ENCODE measurements around the gene SERINC3.

SERINC3 gene

GRCh38 chr20:44494681-44495080, 27.2 kb downstream of the SERINC3 start:
- peaks cover 61% of the 10 kb centered on the region for H3K36me3 ChIP-seq (ENCODE audit: insufficient read depth, insufficient read length, low read length)
- no peak overlapping the region for H3K9ac ChIP-seq (ENCODE audit: insufficient read length, low read depth)
- H3K27me3 ChIP-seq (ENCODE audit: insufficient read depth, insufficient read length): no peaks in the 10 kb centered on the region
- H3K4me3 ChIP-seq (ENCODE audit: insufficient read length, low read depth): no peak overlapping the region
- TF ChIP-seq YY1 (IDR thresholded peaks at IDR 0.05; ENCODE audit: insufficient read depth, insufficient read length) (no peak), SUZ12 (IDR thresholded peaks at IDR 0.05; ENCODE audit: extremely low read depth, insufficient read depth, insufficient read length) (no peak), ZNF274 (IDR thresholded peaks at IDR 0.05; ENCODE audit: low read depth, low read length) (no peak)
- DNase-seq (ENCODE audit: low read depth, low spot score): no peak
- no peaks in the 10 kb centered on the region for H3K4me1 ChIP-seq (ENCODE audit: insufficient read depth, insufficient read length)
- no peaks in the 10 kb centered on the region for H3K9me3 ChIP-seq (ENCODE audit: insufficient read depth, low read length)

- TF ChIP-seq YY1 (IDR thresholded peaks at IDR 0.05; ENCODE audit: insufficient read depth, insufficient read length): no peak
- TF ChIP-seq SUZ12 (IDR thresholded peaks at IDR 0.05; ENCODE audit: extremely low read depth, insufficient read depth, insufficient read length): no peak
- no peak for TF ChIP-seq ZNF274 (IDR thresholded peaks at IDR 0.05; ENCODE audit: low read depth, low read length)
- no peaks in the 10 kb centered on the region for H3K9me3 ChIP-seq (ENCODE audit: insufficient read depth, low read length)
- H3K36me3 ChIP-seq (ENCODE audit: insufficient read depth, insufficient read length, low read length): peaks cover 62% of the 10 kb centered on the region
- H3K27me3 ChIP-seq (ENCODE audit: insufficient read depth, insufficient read length): no peaks in the 10 kb centered on the region
- no peak overlapping the region for H3K4me3 ChIP-seq (ENCODE audit: insufficient read length, low read depth)
- H3K4me1 ChIP-seq (ENCODE audit: insufficient read depth, insufficient read length): no peaks in the 10 kb centered on the region
- H3K9ac ChIP-seq (ENCODE audit: insufficient read length, low read depth): no peak overlapping the region
- DNase-seq (ENCODE audit: low read depth, low spot score): no peak
Observed at GRCh38 chr20:44494266-44494665, 27.6 kb downstream of the SERINC3 start.

- Histone ChIP-seq H3K4me1 (ENCODE audit: insufficient read depth, insufficient read length) (no peaks in the 10 kb centered on the region), H3K36me3 (ENCODE audit: insufficient read depth, insufficient read length, low read length) (peaks cover 69% of the 10 kb centered on the region), H3K9ac (ENCODE audit: insufficient read length, low read depth) (no peak overlapping the region), H3K27me3 (ENCODE audit: insufficient read depth, insufficient read length) (no peaks in the 10 kb centered on the region), H3K4me3 (ENCODE audit: insufficient read length, low read depth) (no peak overlapping the region), H3K9me3 (ENCODE audit: insufficient read depth, low read length) (no peaks in the 10 kb centered on the region)
- DNase-seq (ENCODE audit: low read depth, low spot score): no peak
- no peak for TF ChIP-seq ZNF274 (IDR thresholded peaks at IDR 0.05; ENCODE audit: low read depth, low read length)
- TF ChIP-seq YY1 (IDR thresholded peaks at IDR 0.05; ENCODE audit: insufficient read depth, insufficient read length): no peak
- no peak for TF ChIP-seq SUZ12 (IDR thresholded peaks at IDR 0.05; ENCODE audit: extremely low read depth, insufficient read depth, insufficient read length)
Observed at GRCh38 chr20:44491635-44492395, 30.1 kb downstream of the SERINC3 start.

GRCh38 chr20:44489931-44490330, 31.9 kb downstream of the SERINC3 start:
- DNase-seq (ENCODE audit: low read depth, low spot score): no peak
- H3K4me1 ChIP-seq (ENCODE audit: insufficient read depth, insufficient read length): no peaks in the 10 kb centered on the region
- H3K9ac ChIP-seq (ENCODE audit: insufficient read length, low read depth): no peak overlapping the region
- H3K27me3 ChIP-seq (ENCODE audit: insufficient read depth, insufficient read length): no peaks in the 10 kb centered on the region
- H3K4me3 ChIP-seq (ENCODE audit: insufficient read length, low read depth): no peak overlapping the region
- TF ChIP-seq ZNF274 (IDR thresholded peaks at IDR 0.05; ENCODE audit: low read depth, low read length) (no peak), YY1 (IDR thresholded peaks at IDR 0.05; ENCODE audit: insufficient read depth, insufficient read length) (no peak), SUZ12 (IDR thresholded peaks at IDR 0.05; ENCODE audit: extremely low read depth, insufficient read depth, insufficient read length) (no peak)
- no peaks in the 10 kb centered on the region for H3K9me3 ChIP-seq (ENCODE audit: insufficient read depth, low read length)
- peaks cover 73% of the 10 kb centered on the region for H3K36me3 ChIP-seq (ENCODE audit: insufficient read depth, insufficient read length, low read length)

- no peak for DNase-seq (ENCODE audit: low read depth, low spot score)
- H3K9me3 ChIP-seq (ENCODE audit: insufficient read depth, low read length): no peaks in the 10 kb centered on the region
- no peaks in the 10 kb centered on the region for H3K4me1 ChIP-seq (ENCODE audit: insufficient read depth, insufficient read length)
- H3K9ac ChIP-seq (ENCODE audit: insufficient read length, low read depth): no peak overlapping the region
- no peak overlapping the region for H3K4me3 ChIP-seq (ENCODE audit: insufficient read length, low read depth)
- TF ChIP-seq ZNF274 (IDR thresholded peaks at IDR 0.05; ENCODE audit: low read depth, low read length) (no peak), SUZ12 (IDR thresholded peaks at IDR 0.05; ENCODE audit: extremely low read depth, insufficient read depth, insufficient read length) (no peak), YY1 (IDR thresholded peaks at IDR 0.05; ENCODE audit: insufficient read depth, insufficient read length) (no peak)
- peaks cover 71% of the 10 kb centered on the region for H3K36me3 ChIP-seq (ENCODE audit: insufficient read depth, insufficient read length, low read length)
- H3K27me3 ChIP-seq (ENCODE audit: insufficient read depth, insufficient read length): no peaks in the 10 kb centered on the region
Observed at GRCh38 chr20:44489223-44489622, 32.6 kb downstream of the SERINC3 start.

- H3K4me3 ChIP-seq (ENCODE audit: insufficient read length, low read depth): no peak overlapping the region
- H3K36me3 ChIP-seq (ENCODE audit: insufficient read depth, insufficient read length, low read length): peaks cover 73% of the 10 kb centered on the region
- no peaks in the 10 kb centered on the region for H3K27me3 ChIP-seq (ENCODE audit: insufficient read depth, insufficient read length)
- H3K4me1 ChIP-seq (ENCODE audit: insufficient read depth, insufficient read length): no peaks in the 10 kb centered on the region
- no peak for DNase-seq (ENCODE audit: low read depth, low spot score)
- TF ChIP-seq YY1 (IDR thresholded peaks at IDR 0.05; ENCODE audit: insufficient read depth, insufficient read length) (no peak), ZNF274 (IDR thresholded peaks at IDR 0.05; ENCODE audit: low read depth, low read length) (no peak), SUZ12 (IDR thresholded peaks at IDR 0.05; ENCODE audit: extremely low read depth, insufficient read depth, insufficient read length) (no peak)
- no peaks in the 10 kb centered on the region for H3K9me3 ChIP-seq (ENCODE audit: insufficient read depth, low read length)
- H3K9ac ChIP-seq (ENCODE audit: insufficient read length, low read depth): no peak overlapping the region
Observed at GRCh38 chr20:44488551-44488950, 33.3 kb downstream of the SERINC3 start.

GRCh38 chr20:44485830-44486198, 36.1 kb downstream of the SERINC3 start:
- no peaks in the 10 kb centered on the region for H3K4me1 ChIP-seq (ENCODE audit: insufficient read depth, insufficient read length)
- no peak for DNase-seq (ENCODE audit: low read depth, low spot score)
- no peak overlapping the region for H3K9ac ChIP-seq (ENCODE audit: insufficient read length, low read depth)
- H3K36me3 ChIP-seq (ENCODE audit: insufficient read depth, insufficient read length, low read length): peaks cover 85% of the 10 kb centered on the region
- H3K4me3 ChIP-seq (ENCODE audit: insufficient read length, low read depth): no peak overlapping the region
- no peaks in the 10 kb centered on the region for H3K9me3 ChIP-seq (ENCODE audit: insufficient read depth, low read length)
- TF ChIP-seq SUZ12 (IDR thresholded peaks at IDR 0.05; ENCODE audit: extremely low read depth, insufficient read depth, insufficient read length): no peak
- TF ChIP-seq ZNF274 (IDR thresholded peaks at IDR 0.05; ENCODE audit: low read depth, low read length): no peak
- no peak for TF ChIP-seq YY1 (IDR thresholded peaks at IDR 0.05; ENCODE audit: insufficient read depth, insufficient read length)
- H3K27me3 ChIP-seq (ENCODE audit: insufficient read depth, insufficient read length): no peaks in the 10 kb centered on the region
